Panc1 (cell line): ENCODE data around the gene CD300LG.

Experiments
- CTCF ChIP-seq: fragments of 450-650 bp; IDR thresholded peaks from 2 replicates; pipeline ENCODE4 v1.5.1; 2017; ENCODE audit warnings: mild to moderate bottlenecking
- POLR2AphosphoS5 ChIP-seq: IDR thresholded peaks from 2 replicates; pipeline ENCODE4 v1.6.1; 2012; ENCODE audit warnings: mild to moderate bottlenecking, low read depth, low read length, moderate library complexity
- REST ChIP-seq, 2 experiments: IDR thresholded peaks; 2 replicates each; pipeline ENCODE4 v1.6.1; 2011 to 2012; ENCODE audit warnings: low read depth in 2 of 2, control low read depth in 1 of 2, low read length in 1 of 2, mild to moderate bottlenecking in 1 of 2, moderate library complexity in 1 of 2; ENCODE audit not compliant: insufficient read depth in 1 of 2

- TF ChIP-seq CTCF (no peak), POLR2AphosphoS5 (no peak), REST (IDR thresholded peaks at IDR 0.05; ENCODE audit: insufficient read depth in 1 of 2, low read depth in 2 of 2, low read length in 1 of 2) (no peak)
Measured at GRCh38 chr17:43881758-43882505, 35.0 kb downstream of the CD300LG start.
